Measurements from ENCODE around the gene BCAS1. TPM values are rescaled to one million over a fixed set of nuclear protein-coding genes. Genes with fewer than 3 reads are reported as not detected.

BCAS1 gene
- total RNA-seq, 2 donors from 2014 or later = 2.1 TPM; not detected in 1

DNA sequence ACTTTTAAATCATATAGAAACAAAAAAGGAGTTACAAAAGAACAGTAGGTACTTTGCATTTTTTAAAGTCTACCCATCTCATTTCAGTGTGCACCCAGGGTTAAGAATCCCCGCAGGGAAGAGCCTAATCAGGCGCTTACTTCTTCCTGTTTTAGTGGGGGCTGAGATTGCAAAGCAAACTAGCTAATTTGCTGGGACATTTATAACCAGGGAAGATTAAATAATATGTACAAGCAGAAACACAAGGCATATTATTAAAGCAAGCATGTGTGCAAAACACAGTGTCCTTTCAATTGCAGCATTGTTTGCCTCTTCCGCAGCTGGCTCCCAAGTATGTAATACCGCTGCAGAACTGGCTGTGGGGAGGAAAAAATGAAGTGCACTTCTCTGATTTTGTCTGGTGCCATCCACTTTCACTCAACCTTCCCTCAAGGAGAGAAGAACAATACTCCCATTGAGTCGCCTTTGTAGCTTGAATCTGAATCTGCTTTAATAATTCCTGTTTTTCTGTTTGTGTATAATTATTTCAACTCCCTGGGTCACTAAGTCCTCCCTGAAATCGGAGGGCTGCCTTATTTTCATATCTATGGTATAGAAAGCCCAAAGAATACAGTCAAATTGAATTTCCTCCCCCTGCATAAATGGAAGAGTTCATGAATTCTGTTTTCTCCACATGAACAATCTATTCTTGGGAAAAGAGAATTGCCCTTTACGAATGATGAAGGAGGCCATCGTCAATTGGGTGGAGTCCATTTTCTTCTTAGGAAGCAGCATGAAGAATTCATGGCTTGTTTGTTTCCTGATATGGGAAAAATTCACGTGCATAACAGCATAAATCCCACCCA is 23.3 kb upstream of the BCAS1 start:
- H3K27me3 ChIP-seq = no peaks in the 10 kb centered on the region
- H3K27ac ChIP-seq = no peak overlapping the region
- DNase-seq (no peak), ATAC-seq (no peak)
- no peak for TF ChIP-seq POLR2A (IDR thresholded peaks at IDR 0.05)
- TF ChIP-seq, protein P1, sequence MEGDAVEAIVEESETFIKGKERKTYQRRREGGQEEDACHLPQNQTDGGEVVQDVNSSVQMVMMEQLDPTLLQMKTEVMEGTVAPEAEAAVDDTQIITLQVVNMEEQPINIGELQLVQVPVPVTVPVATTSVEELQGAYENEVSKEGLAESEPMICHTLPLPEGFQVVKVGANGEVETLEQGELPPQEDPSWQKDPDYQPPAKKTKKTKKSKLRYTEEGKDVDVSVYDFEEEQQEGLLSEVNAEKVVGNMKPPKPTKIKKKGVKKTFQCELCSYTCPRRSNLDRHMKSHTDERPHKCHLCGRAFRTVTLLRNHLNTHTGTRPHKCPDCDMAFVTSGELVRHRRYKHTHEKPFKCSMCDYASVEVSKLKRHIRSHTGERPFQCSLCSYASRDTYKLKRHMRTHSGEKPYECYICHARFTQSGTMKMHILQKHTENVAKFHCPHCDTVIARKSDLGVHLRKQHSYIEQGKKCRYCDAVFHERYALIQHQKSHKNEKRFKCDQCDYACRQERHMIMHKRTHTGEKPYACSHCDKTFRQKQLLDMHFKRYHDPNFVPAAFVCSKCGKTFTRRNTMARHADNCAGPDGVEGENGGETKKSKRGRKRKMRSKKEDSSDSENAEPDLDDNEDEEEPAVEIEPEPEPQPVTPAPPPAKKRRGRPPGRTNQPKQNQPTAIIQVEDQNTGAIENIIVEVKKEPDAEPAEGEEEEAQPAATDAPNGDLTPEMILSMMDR (IDR thresholded peaks at IDR 0.05) = no peak
- intact Hi-C loops (cut with DNase I) = no loop called here
- no peaks in the 10 kb centered on the region for H3K9me3 ChIP-seq
- no peak overlapping the region for H3K4me3 ChIP-seq
- no peaks in the 10 kb centered on the region for H3K36me3 ChIP-seq (replicated peaks in 1 of 2; ENCODE audit: insufficient read depth in 1 of 2, low read depth in 2 of 2)
- 31 to 34% methylated on average over 9 of the region's 9 CpGs for WGBS, 2 donors
- H3K4me1 ChIP-seq = no peaks in the 10 kb centered on the region

DNA sequence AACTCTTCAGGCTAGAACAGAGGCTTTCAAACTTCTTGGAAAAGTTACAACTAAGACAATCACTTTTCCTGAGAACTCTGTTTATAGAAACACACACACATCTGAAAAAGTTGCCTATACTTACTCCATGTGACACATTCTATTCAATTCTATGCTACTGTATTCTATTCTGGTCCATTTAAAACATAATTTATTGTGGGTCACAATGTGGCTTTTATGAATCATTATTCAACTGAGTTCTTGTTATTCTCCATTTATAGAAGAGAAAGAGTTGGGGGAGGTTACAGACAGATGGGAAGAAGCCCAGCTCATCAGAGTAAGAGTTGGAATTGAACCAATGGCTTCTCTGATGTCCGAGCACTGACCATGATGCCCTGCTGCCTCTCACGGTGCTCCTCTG is 21.6 kb upstream of the BCAS1 start:
- intact Hi-C loops (cut with DNase I) = no loop called here
- Histone ChIP-seq H3K27me3 (no peaks in the 10 kb centered on the region), H3K4me3 (no peak overlapping the region), H3K9me3 (no peaks in the 10 kb centered on the region), H3K36me3 (replicated peaks in 1 of 2; ENCODE audit: insufficient read depth in 1 of 2, low read depth in 2 of 2) (no peaks in the 10 kb centered on the region), H3K27ac (no peak overlapping the region), H3K4me1 (no peaks in the 10 kb centered on the region)
- ATAC-seq = no peak
- 68 to 72% methylated on average over 2 of the region's 2 CpGs for WGBS, 2 donors
- no peak for DNase-seq
- TF ChIP-seq, protein P1 (IDR thresholded peaks at IDR 0.05) = no peak
- no peak for TF ChIP-seq POLR2A (IDR thresholded peaks at IDR 0.05)

DNA sequence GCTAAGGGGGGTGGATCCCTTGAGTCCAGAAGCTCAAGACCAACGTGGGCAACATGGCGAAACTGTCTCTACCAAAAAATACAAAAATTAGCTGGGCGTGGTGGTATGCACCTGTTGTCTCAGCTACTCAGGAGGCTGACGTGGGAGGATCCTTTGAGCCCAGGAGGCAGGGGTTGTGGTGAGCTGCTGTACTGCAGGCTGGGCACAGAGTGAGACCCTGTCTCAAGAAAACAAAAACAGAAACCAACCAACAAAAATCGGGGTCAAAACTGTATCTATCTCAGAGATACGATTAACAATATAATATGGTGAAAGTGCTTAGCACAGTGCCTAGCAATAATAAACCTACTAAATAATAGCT is 20.7 kb upstream of the BCAS1 start:
- DNase-seq (no peak), ATAC-seq (no peak)
- intact Hi-C loops (cut with DNase I) = no loop called here
- Histone ChIP-seq H3K27me3 (no peaks in the 10 kb centered on the region), H3K36me3 (replicated peaks in 1 of 2; ENCODE audit: insufficient read depth in 1 of 2, low read depth in 2 of 2) (no peaks in the 10 kb centered on the region), H3K4me1 (no peaks in the 10 kb centered on the region), H3K9me3 (no peaks in the 10 kb centered on the region), H3K4me3 (no peak overlapping the region), H3K27ac (no peak overlapping the region)
- TF ChIP-seq, protein P1 (IDR thresholded peaks at IDR 0.05) = no peak
- TF ChIP-seq POLR2A (IDR thresholded peaks at IDR 0.05) = no peak
- WGBS, 2 donors = 50 to 64% methylated on average over 6 of the region's 6 CpGs

DNA sequence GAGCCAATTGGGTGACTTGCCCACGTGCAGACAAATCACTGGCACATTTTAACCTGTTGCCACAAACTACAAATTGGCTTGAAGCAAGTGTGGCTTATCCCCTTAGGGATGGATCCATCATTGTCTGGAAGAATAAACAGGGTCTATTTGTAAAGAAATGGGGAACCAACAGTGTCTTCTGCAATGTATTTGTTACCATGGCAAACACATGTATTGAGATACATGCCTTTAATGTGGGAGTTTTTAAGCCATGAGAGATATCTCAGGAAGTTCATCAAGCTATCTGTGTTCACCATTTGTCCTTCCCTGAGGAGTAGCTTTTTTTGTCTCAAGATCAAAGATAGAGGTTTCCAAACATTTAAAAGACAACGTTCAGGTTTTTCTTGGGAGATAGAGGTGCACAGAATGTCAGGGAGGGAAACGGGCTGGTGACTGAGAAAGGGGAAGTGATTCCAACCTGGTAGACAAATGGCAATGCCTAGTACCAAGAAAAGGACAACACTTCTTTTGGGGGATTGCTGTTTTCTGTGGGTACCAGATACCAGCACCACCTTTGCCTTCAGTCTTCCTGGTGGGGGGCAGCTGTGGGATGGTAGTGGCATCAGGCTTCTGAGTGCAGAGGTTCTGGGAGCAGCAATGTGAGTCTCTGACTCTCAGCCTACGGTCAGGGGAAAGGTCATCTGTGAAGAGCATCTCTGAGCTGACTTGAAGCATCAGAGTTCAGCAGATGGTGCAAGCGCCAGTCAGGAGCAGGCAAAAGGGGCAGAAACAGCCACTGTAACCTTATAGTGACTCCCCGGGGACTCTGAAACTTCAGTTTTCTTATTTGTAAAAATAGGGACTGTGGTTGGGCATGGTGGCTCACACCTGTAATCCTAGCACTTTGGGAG is 20.1 kb upstream of the BCAS1 start:
- ATAC-seq = no peak
- Histone ChIP-seq H3K4me1 (no peaks in the 10 kb centered on the region), H3K4me3 (no peak overlapping the region), H3K36me3 (replicated peaks in 1 of 2; ENCODE audit: insufficient read depth in 1 of 2, low read depth in 2 of 2) (no peaks in the 10 kb centered on the region), H3K27me3 (no peaks in the 10 kb centered on the region), H3K9me3 (no peaks in the 10 kb centered on the region), H3K27ac (no peak overlapping the region)
- no peak for DNase-seq
- no peak for TF ChIP-seq POLR2A (IDR thresholded peaks at IDR 0.05)
- TF ChIP-seq, protein P1 (IDR thresholded peaks at IDR 0.05) = no peak
- 41 to 55% methylated on average over 6 of the region's 6 CpGs for WGBS, 2 donors
- intact Hi-C loops (cut with DNase I) = no loop called here

All from body of pancreas (tissue), 4 donors.